ENCODE data around the gene CALHM6.

The CALHM6 gene

GRCh38 chr6:116458264-116458663 lies 2.9 kb upstream of the CALHM6 start:
- no peak overlapping the region for H3K27ac ChIP-seq
- no peak overlapping the region for H3K4me2 ChIP-seq
- H3K4me3 ChIP-seq (IDR thresholded peaks at IDR 0.05; ENCODE audit: insufficient read depth, low read depth, low read length) = no peak overlapping the region
- no peak overlapping the region for H2AFZ ChIP-seq (ENCODE audit: low read depth)
- H4K20me1 ChIP-seq (ENCODE audit: insufficient read depth) = no peaks in the 10 kb centered on the region
- H3K36me3 ChIP-seq (ENCODE audit: insufficient read depth) = no peaks in the 10 kb centered on the region
- no peaks in the 10 kb centered on the region for H3K79me2 ChIP-seq (ENCODE audit: insufficient read depth, low read depth)
- H3K27me3 ChIP-seq (ENCODE audit: insufficient read depth, low read depth) = no peaks in the 10 kb centered on the region
- H3K9ac ChIP-seq = no peak overlapping the region
- H3K4me1 ChIP-seq (ENCODE audit: low read depth, poor library complexity, severe bottlenecking) = no peaks in the 10 kb centered on the region
- no peak for TF ChIP-seq CTCF (conservative IDR thresholded peaks at IDR 0.05; ENCODE audit: low read depth, low read length)

DNA sequence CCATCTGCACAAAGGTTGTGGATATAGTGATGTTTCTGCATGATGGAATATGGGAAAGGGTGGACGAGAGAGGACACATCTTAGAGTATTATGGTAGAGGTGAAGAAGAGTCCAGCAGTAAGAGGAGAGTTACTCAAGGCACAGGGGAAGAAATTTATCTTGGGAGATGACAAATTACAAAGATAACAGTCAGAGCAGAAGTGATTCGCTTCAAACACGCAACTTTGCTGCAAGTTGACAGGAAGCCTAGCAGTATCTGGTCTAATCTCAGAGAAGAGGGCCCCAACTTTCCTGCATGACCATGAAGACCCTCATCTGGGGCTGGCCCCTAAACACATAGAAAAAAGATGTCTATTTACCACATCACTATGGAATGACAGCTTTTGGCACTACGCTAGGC lies 1.2 kb upstream of the CALHM6 start:
- no peak for TF ChIP-seq CTCF (conservative IDR thresholded peaks at IDR 0.05; ENCODE audit: low read depth, low read length)
- no peaks in the 10 kb centered on the region for H3K36me3 ChIP-seq (ENCODE audit: insufficient read depth)
- H3K4me2 ChIP-seq = no peak overlapping the region

GRCh38 chr6:116461932-116462885 lies 1.0 kb downstream of the CALHM6 start:
- Histone ChIP-seq H4K20me1 (ENCODE audit: insufficient read depth) (no peaks in the 10 kb centered on the region), H3K27me3 (ENCODE audit: insufficient read depth, low read depth) (no peaks in the 10 kb centered on the region), H3K27ac (no peak overlapping the region), H2AFZ (ENCODE audit: low read depth) (no peak overlapping the region), H3K4me3 (IDR thresholded peaks at IDR 0.05; ENCODE audit: insufficient read depth, low read depth, low read length) (no peak overlapping the region), H3K4me2 (no peak overlapping the region), H3K9ac (no peak overlapping the region), H3K36me3 (ENCODE audit: insufficient read depth) (no peaks in the 10 kb centered on the region), H3K4me1 (ENCODE audit: low read depth, poor library complexity, severe bottlenecking) (no peaks in the 10 kb centered on the region), H3K79me2 (ENCODE audit: insufficient read depth, low read depth) (no peaks in the 10 kb centered on the region)
- no peak for TF ChIP-seq CTCF (conservative IDR thresholded peaks at IDR 0.05; ENCODE audit: low read depth, low read length)

More for the DNA sequence above, 1.2 kb upstream of the CALHM6 start:
- no peak overlapping the region for H2AFZ ChIP-seq (ENCODE audit: low read depth)
- no peak overlapping the region for H3K9ac ChIP-seq
- no peaks in the 10 kb centered on the region for H3K4me1 ChIP-seq (ENCODE audit: low read depth, poor library complexity, severe bottlenecking)
- H3K4me3 ChIP-seq (IDR thresholded peaks at IDR 0.05; ENCODE audit: insufficient read depth, low read depth, low read length) = no peak overlapping the region
- no peak overlapping the region for H3K27ac ChIP-seq
- no peaks in the 10 kb centered on the region for H4K20me1 ChIP-seq (ENCODE audit: insufficient read depth)
- no peaks in the 10 kb centered on the region for H3K79me2 ChIP-seq (ENCODE audit: insufficient read depth, low read depth)
- no peaks in the 10 kb centered on the region for H3K27me3 ChIP-seq (ENCODE audit: insufficient read depth, low read depth)

DNA sequence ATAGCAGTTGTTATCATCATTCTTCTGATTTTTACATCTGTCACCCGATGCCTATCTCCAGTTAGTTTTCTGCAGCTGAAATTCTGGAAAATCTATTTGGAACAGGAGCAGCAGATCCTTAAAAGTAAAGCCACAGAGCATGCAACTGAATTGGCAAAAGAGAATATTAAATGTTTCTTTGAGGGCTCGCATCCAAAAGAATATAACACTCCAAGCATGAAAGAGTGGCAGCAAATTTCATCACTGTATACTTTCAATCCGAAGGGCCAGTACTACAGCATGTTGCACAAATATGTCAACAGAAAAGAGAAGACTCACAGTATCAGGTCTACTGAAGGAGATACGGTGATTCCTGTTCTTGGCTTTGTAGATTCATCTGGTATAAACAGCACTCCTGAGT lies 2.1 kb downstream of the CALHM6 start:
- H3K36me3 ChIP-seq (ENCODE audit: insufficient read depth) = no peaks in the 10 kb centered on the region
- no peaks in the 10 kb centered on the region for H3K79me2 ChIP-seq (ENCODE audit: insufficient read depth, low read depth)
- no peak for TF ChIP-seq CTCF (conservative IDR thresholded peaks at IDR 0.05; ENCODE audit: low read depth, low read length)
- no peak overlapping the region for H3K4me2 ChIP-seq
- H3K27me3 ChIP-seq (ENCODE audit: insufficient read depth, low read depth) = no peaks in the 10 kb centered on the region
- H3K27ac ChIP-seq = no peak overlapping the region
- no peak overlapping the region for H2AFZ ChIP-seq (ENCODE audit: low read depth)
- no peak overlapping the region for H3K4me3 ChIP-seq (IDR thresholded peaks at IDR 0.05; ENCODE audit: insufficient read depth, low read depth, low read length)
- no peak overlapping the region for H3K9ac ChIP-seq
- no peaks in the 10 kb centered on the region for H4K20me1 ChIP-seq (ENCODE audit: insufficient read depth)
- H3K4me1 ChIP-seq (ENCODE audit: low read depth, poor library complexity, severe bottlenecking) = no peaks in the 10 kb centered on the region

All from KMS-11 (cell line).